HG03097 (cell line): Measurements from ENCODE around the gene TRIM67.
"Not testable (repeated sequence)": the region's sequence is repeated elsewhere in the genome, so short reads cannot be mapped to it uniquely, and the experiment has no call there.

Experiments
- ATAC-seq: cut with Tn5 transposase; IDR thresholded peaks from one replicate; pipeline ENCODE4 v1.9.1; 2021; ENCODE audit not compliant: unreplicated experiment, low FRiP score

TRIM67 gene

DNA sequence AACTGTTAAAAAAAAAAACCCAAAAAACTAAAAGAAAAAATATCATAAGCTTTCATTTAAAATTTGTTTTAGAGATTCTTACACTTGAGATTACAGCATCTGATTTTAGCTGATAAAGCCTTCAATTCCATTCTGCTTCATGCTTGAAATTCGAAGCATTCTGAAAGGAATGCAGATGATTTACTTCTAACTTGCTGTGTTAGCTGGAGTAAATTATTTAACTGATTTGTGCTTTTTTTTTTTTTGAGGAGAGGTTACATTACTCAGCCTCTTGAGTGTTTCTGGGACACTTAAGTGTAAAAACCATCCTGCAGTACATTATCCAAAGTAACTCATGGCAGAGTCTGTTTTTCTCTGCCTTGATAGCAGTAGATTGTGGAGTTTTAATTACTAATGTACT, 4.5 kb upstream of the TRIM67 start:
- ATAC-seq: no peak

DNA sequence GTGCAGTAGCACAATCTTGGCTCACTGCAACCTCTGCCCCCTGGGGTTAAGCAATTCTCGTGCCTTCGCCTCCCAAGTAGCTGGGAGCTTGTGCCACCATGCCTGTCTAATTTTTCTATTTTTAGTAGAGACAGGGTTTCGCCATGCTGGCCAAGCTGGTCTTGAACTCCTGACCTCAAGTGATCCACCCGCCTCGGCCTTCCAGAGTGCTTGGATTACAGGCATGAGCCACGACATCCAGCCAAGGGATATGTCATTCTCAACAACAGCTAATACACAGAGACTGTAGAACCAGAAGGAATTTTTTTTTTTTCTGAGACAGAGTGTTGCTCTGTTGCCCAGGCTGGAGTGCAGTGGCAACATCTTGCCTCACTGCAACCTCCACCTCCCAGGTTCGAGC, 3.7 kb upstream of the TRIM67 start:
- not testable (repeated sequence) for ATAC-seq

DNA sequence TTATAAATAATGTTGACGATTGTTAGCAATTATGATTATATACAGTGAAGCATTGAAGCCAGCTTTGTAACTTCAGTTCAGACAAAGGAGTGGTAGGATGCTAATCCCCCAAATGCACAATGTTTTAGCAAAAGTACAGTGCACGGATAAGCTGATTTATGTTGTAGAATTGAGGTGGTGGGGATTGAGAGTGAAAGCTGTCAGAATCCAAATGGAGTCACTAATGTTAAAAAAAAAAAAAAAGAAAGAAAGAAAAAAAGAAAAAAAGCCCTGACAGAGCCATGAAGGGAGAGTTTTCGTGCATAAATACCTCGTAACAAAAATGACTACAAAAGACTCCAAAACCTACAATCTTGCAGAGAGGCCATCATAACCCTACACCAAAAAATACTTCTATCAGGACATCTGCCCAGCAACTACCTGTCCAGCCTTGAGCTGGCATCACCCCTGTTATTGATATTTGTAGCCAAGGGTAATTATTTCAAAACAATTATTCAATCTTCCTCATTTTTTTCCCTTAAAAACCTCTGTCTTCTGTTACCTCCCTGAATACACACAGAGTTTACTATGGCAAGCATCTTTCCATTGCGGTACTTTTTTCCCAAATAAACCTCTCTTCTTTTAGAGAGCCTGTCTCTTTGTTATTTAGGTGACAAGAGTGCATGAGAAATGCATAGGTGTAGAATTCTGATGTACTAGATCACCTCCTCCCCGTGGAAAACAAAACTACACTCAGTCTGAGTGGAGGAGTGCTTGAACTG, 2.5 kb upstream of the TRIM67 start:
- no peak for ATAC-seq

- ATAC-seq: no peak
These were observed 1.7 kb upstream of the TRIM67 start for GRCh38 chr1:231159963-231160761.

- ATAC-seq: no peak
These were observed 777 bp upstream of the TRIM67 start for GRCh38 chr1:231160895-231161666.

- ATAC-seq: no peak
These were observed 575 bp downstream of the TRIM67 start for GRCh38 chr1:231162297-231162969.

- no peak for ATAC-seq
These were observed 1.3 kb downstream of the TRIM67 start for GRCh38 chr1:231162970-231163829.

- ATAC-seq: no peak
These were observed 2.1 kb downstream of the TRIM67 start for GRCh38 chr1:231163830-231164427.

- ATAC-seq: no peak
These were observed 3.5 kb downstream of the TRIM67 start for GRCh38 chr1:231165371-231165770.

GRCh38 chr1:231166398-231166797, 4.5 kb downstream of the TRIM67 start:
- ATAC-seq: no peak

- ATAC-seq: no peak
These were observed 9.0 kb downstream of the TRIM67 start for GRCh38 chr1:231170875-231171274.

DNA sequence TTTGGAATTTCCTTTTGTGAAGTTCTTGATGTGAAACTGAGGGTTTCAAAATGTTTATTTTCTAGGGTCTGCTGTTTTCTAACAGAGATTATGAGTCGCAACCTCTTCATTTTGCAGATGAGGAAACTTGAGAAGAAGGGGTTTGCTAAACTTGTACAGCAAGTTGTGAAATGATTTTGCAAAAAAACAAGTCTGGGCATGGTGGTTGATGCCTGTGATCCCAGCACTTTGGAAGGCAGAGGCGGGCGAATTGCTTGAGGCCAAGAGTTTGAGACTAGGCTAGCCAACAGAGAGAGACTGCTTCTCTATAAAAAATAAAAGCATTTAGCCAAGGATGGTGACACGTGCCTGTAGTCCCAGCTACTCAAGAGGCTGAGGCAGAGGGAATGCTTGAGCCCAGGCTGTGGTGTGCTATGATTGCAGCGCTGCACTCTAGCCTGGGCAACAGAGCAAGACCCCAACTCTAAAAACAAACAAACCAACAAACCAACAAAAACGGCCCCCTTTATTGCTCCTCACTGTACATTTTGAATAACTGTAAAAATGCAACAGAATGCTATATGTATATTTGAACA, 9.9 kb downstream of the TRIM67 start:
- ATAC-seq: no peak

GRCh38 chr1:231172411-231172810, 10.6 kb downstream of the TRIM67 start:
- no peak for ATAC-seq

DNA sequence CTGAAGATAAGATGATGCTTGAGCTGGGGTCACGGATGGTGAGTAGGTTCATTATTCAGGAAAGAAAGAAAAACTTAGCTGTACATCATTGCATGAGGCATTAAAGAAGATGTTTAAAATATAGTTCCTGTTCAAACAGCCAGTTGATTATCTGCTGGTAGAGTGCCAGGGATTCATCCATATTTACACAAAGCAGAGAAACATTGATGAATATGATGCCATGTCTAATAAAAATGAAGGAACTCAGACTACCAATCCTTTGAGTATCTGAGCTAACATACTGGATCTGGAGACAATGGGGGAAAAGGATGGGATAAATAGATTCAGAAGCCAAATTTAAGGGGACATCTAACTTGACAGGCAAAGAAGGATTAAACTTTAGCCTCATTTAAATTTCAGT, 14.6 kb downstream of the TRIM67 start:
- no peak for ATAC-seq

DNA sequence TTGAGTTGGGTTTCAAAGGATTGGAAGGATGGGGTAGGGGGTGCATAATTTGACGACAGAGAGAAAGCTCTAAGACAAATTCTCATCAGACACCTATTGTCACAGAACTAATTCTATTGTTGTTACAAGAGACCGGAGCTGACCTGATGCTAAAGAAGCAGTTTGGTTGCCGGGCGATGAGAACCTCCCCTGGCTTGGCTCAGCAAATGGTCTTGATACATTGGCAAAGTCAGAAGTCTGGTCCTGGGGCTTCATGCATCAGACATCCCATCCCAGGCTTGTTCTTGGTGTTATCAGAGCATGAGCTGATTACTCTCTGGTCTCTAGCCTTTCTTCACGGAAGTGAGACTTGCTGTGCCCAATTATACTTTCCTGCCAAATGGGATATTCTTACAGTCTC, 15.4 kb downstream of the TRIM67 start:
- ATAC-seq: no peak

GRCh38 chr1:231177936-231178335, 16.1 kb downstream of the TRIM67 start:
- ATAC-seq: no peak

DNA sequence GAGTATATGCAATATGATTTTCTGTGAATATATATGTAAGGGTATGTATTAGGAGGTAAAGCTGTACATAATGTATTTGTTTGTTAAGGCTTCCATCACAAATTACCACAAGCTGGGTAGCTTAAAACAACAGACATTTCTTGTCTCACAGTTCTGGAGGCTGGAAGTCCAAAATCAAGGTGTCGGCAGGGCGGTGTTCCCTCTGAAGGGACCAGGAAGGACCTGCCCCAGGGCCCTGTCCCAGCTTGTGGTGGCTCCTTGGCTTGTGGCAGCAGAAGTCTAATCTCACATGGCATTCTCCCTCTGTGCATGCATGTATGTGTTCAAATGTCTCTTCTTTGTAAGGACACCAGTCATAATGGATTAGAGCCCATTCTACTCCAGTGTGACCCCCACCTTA, 17.1 kb downstream of the TRIM67 start:
- ATAC-seq: no peak

DNA sequence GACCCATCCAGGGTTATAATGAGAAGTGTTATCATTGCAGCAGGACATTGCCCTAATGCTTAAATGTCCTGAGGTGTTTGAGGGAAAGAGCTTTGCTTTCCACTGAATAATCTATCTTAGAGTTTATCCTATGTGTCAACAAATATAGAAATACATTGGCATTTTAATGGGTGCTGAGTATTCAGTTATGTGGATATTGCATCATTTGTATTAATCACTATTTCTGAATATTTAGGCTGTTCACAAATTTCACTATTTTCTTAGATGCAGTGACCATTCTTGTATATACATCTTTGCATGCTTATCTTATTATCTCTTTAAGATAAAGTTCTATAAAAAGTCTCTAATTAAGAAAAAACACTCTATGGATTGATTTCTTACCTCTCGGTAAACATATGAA, 18.2 kb downstream of the TRIM67 start:
- ATAC-seq: no peak

- no peak for ATAC-seq
These were observed 19.4 kb downstream of the TRIM67 start for GRCh38 chr1:231181271-231181670.
